Suprapubic skin (tissue), 4 donors: ENCODE measurements around the gene TM4SF20. TPM values are rescaled to one million over a fixed set of nuclear protein-coding genes. Genes with fewer than 3 reads are reported as not detected.

ENCODE experiments used
- DNase-seq, 2 donors: peaks; one replicate each; pipeline ENCODE4 v3.0.0-alpha.2; 2019; ENCODE audit warnings: low spot score in 2 of 2
- H3K27ac ChIP-seq: fragments of 200-600 bp; sonication (generic); one replicate; pipeline ENCODE4 v1.5.1; 2019
- H3K27me3 ChIP-seq: fragments of 200-600 bp; sonication (generic); one replicate; pipeline ENCODE4 v1.5.1; 2019
- H3K36me3 ChIP-seq: fragments of 200-600 bp; sonication (generic); one replicate; pipeline ENCODE4 v1.5.1; 2019
- H3K4me1 ChIP-seq: fragments of 200-600 bp; sonication (generic); one replicate; pipeline ENCODE4 v1.5.1; 2019
- H3K4me3 ChIP-seq: fragments of 200-600 bp; sonication (generic); one replicate; pipeline ENCODE4 v1.5.1; 2019; ENCODE audit warnings: mild to moderate bottlenecking
- H3K9me3 ChIP-seq: fragments of 200-600 bp; sonication (generic); one replicate; pipeline ENCODE4 v1.5.1; 2019
- CTCF ChIP-seq, 2 donors: fragments of 200-600 bp in 1 of 2; fragments of 450-650 bp in 1 of 2; sonication (generic) in 1 of 2; IDR thresholded peaks; one replicate each; pipeline ENCODE4 v1.5.1; 2016 to 2019; ENCODE audit warnings: antibody characterized with exemption in 2 of 2, mild to moderate bottlenecking in 1 of 2, moderate library complexity in 1 of 2
- EP300 ChIP-seq: sonication (generic); formaldehyde crosslinking; IDR thresholded peaks from one replicate; pipeline ENCODE4 v1.6.1; 2017; ENCODE audit warnings: antibody characterized with exemption
- POLR2A ChIP-seq, 2 donors: fragments of 450-650 bp; IDR thresholded peaks; one replicate each; pipeline ENCODE4 v1.6.1; 2017; ENCODE audit warnings: antibody characterized with exemption in 2 of 2, mild to moderate bottlenecking in 2 of 2, moderate library complexity in 2 of 2
- POLR2AphosphoS5 ChIP-seq, 3 donors: sonication (generic); formaldehyde crosslinking; IDR thresholded peaks; one replicate each; pipeline ENCODE4 v1.6.1; 2017; ENCODE audit warnings: antibody characterized with exemption in 3 of 3
- WGBS: methylation state at CpG from one replicate; pipeline ENCODE4 v1.1.5; 2018; 5-methylcytosine and 5-hydroxymethylcytosine counted together
- total RNA-seq, 4 donors: library from RNA; depleted of rRNA; stranded (reverse); fragments of >200 nt; gene quantifications; one replicate each; pipeline ENCODE4 v1.1.0, GENCODE V29; 2016

The TM4SF20 gene
- under 1 TPM in 1 of 4 donors, not detected in 3; 0.42 TPM for total RNA-seq

GRCh38 chr2:227379095-227379494 lies at the start of gene TM4SF20:
Gene TM4SF20 (minus strand): TSS chr2:227379306. CDS start chr2:227379268, 38 bp downstream.
- WGBS: 92% methylated on average over 4 of the region's 4 CpGs
- Histone ChIP-seq H3K4me3 (no peak within 1 kb of the TSS), H3K36me3 (no peaks in the 10 kb centered on the region), H3K9me3 (no peaks in the 10 kb centered on the region), H3K4me1 (no peaks in the 10 kb centered on the region), H3K27me3 (no peaks in the 10 kb centered on the region), H3K27ac (no peak within 1 kb of the TSS)
- no peak for DNase-seq
- TF ChIP-seq POLR2AphosphoS5 (IDR thresholded peaks at IDR 0.05) (no peak), EP300 (no peak), POLR2A (IDR thresholded peaks at IDR 0.05) (no peak), CTCF (IDR thresholded peaks at IDR 0.05) (no peak)

GRCh38 chr2:227428731-227429285 lies 49.7 kb upstream of the TM4SF20 start:
- Histone ChIP-seq H3K27me3 (no peaks in the 10 kb centered on the region), H3K9me3 (no peaks in the 10 kb centered on the region), H3K36me3 (no peaks in the 10 kb centered on the region), H3K4me3 (no peak overlapping the region), H3K27ac (no peak overlapping the region), H3K4me1 (no peaks in the 10 kb centered on the region)
- DNase-seq: no peak
- 78% methylated on average over 8 of the region's 8 CpGs for WGBS
- TF ChIP-seq POLR2A (IDR thresholded peaks at IDR 0.05): no peak
- no peak for TF ChIP-seq CTCF (IDR thresholded peaks at IDR 0.05)
- TF ChIP-seq POLR2AphosphoS5 (IDR thresholded peaks at IDR 0.05): no peak
- no peak for TF ChIP-seq EP300

- H3K36me3 ChIP-seq: no peaks in the 10 kb centered on the region
- WGBS: 71% methylated on average over 10 of the region's 10 CpGs
- H3K27me3 ChIP-seq: no peaks in the 10 kb centered on the region
- H3K4me3 ChIP-seq: no peak overlapping the region
- TF ChIP-seq CTCF (IDR thresholded peaks at IDR 0.05) (no peak), EP300 (no peak), POLR2AphosphoS5 (IDR thresholded peaks at IDR 0.05) (no peak), POLR2A (IDR thresholded peaks at IDR 0.05) (no peak)
- no peaks in the 10 kb centered on the region for H3K4me1 ChIP-seq
- no peaks in the 10 kb centered on the region for H3K9me3 ChIP-seq
- no peak for DNase-seq
- no peak overlapping the region for H3K27ac ChIP-seq
These were observed 44.8 kb upstream of the TM4SF20 start for GRCh38 chr2:227423656-227424499.

GRCh38 chr2:227420087-227421052 lies 41.3 kb upstream of the TM4SF20 start:
- Histone ChIP-seq H3K9me3 (no peaks in the 10 kb centered on the region), H3K4me1 (peaks cover 9% of the 10 kb centered on the region), H3K4me3 (no peak overlapping the region), H3K27ac (no peak overlapping the region), H3K27me3 (no peaks in the 10 kb centered on the region), H3K36me3 (no peaks in the 10 kb centered on the region)
- DNase-seq: no peak
- no peak for TF ChIP-seq POLR2AphosphoS5 (IDR thresholded peaks at IDR 0.05)
- no peak for TF ChIP-seq EP300
- no peak for TF ChIP-seq POLR2A (IDR thresholded peaks at IDR 0.05)
- no peak for TF ChIP-seq CTCF (IDR thresholded peaks at IDR 0.05)
- WGBS: 86% methylated on average over 15 of the region's 15 CpGs
